ENCODE results near the gene CIDEB. TPM values are rescaled to one million over a fixed set of nuclear protein-coding genes. Genes with fewer than 3 reads are reported as not detected.

The CIDEB gene
- total RNA-seq, 1 experiment from 2014 or later: not detected

GRCh38 chr14:24315243-24315806, 7.5 kb upstream of the CIDEB start:
- Histone ChIP-seq H2BK5ac (ENCODE audit: insufficient read length, low read length) (no peak overlapping the region), H3K79me2 (ENCODE audit: insufficient read depth, low read length) (no peaks in the 10 kb centered on the region), H3K4me2 (ENCODE audit: insufficient read depth, insufficient read length, low read length) (no peak overlapping the region), H3K4me1 (ENCODE audit: insufficient read depth, low read length) (no peaks in the 10 kb centered on the region), H3K56ac (ENCODE audit: insufficient read length, low read depth, low read length) (no peak overlapping the region), H2BK120ac (ENCODE audit: low read depth, low read length, poor library complexity, severe bottlenecking) (no peak overlapping the region), H3K18ac (ENCODE audit: insufficient read length, low read depth, low read length) (no peak overlapping the region), H4K8ac (replicated peaks; ENCODE audit: insufficient read length, low read depth, low read length) (no peak overlapping the region), H3K27ac (ENCODE audit: insufficient read length, low read depth, low read length) (no peak overlapping the region), H3K9ac (ENCODE audit: extremely low read depth, insufficient read length, low read length) (no peak overlapping the region), H2BK15ac (ENCODE audit: low read depth, low read length) (no peak overlapping the region), H4K5ac (ENCODE audit: insufficient read length, low read depth, low read length) (no peak overlapping the region), H3K4ac (ENCODE audit: low read depth, low read length) (no peak overlapping the region), H3K23ac (ENCODE audit: insufficient read length, low read depth, low read length) (no peak overlapping the region), H4K91ac (ENCODE audit: insufficient read length, low read depth, low read length) (no peak overlapping the region), H3K23me2 (ENCODE audit: insufficient read length, low read depth, low read length, poor library complexity, severe bottlenecking) (no peaks in the 10 kb centered on the region), H4K20me1 (ENCODE audit: control insufficient read depth, insufficient read depth, insufficient read length) (no peaks in the 10 kb centered on the region), H2BK20ac (ENCODE audit: low read depth, low read length, poor library complexity, severe bottlenecking) (no peak overlapping the region), H3K14ac (ENCODE audit: insufficient read depth, low read length) (no peak overlapping the region), H3T11ph (ENCODE audit: low read length) (no peak overlapping the region), H3K27me3 (ENCODE audit: insufficient read depth, low read length) (peaks cover 2% of the 10 kb centered on the region; the same call in 1 of the 2 replicates), H2AK5ac (ENCODE audit: insufficient read length, low read length) (no peak overlapping the region), H2BK12ac (ENCODE audit: insufficient read length, low read depth, low read length) (no peak overlapping the region), H2AFZ (ENCODE audit: low read length) (no peak overlapping the region), H3K79me1 (ENCODE audit: insufficient read depth, low read depth, low read length, poor library complexity, severe bottlenecking) (no peaks in the 10 kb centered on the region), H3K9me3 (ENCODE audit: control insufficient read depth, low read depth, low read length) (no peaks in the 10 kb centered on the region)
- H3K4me1 Mint-ChIP-seq: no peaks in the 10 kb centered on the region
- H3K27ac Mint-ChIP-seq: no peak overlapping the region
- no peaks in the 10 kb centered on the region for H3K9me3 Mint-ChIP-seq
- peaks cover under 1 to 5% (median under 1%) of the 10 kb centered on the region in 3 experiments; a peak in 5 of 7 replicates for H3K36me3 Mint-ChIP-seq (ENCODE audit: insufficient read depth in 1 of 3, low read depth in 3 of 3)
- no peak overlapping the region for H3K4me3 Mint-ChIP-seq
- no peak for TF ChIP-seq CTCF (conservative IDR thresholded peaks at IDR 0.05)
- H3K27me3 Mint-ChIP-seq (ENCODE audit: low read depth): peaks cover 44% of the 10 kb centered on the region
- no CpG with 5 or more reads among the region's 10 CpGs for WGBS (ENCODE audit: extremely low coverage, insufficient read length, low lambda C conversion rate)
- DNase-seq: no peak
